Measurements from ENCODE around the gene LCN2.

Gene LCN2

DNA sequence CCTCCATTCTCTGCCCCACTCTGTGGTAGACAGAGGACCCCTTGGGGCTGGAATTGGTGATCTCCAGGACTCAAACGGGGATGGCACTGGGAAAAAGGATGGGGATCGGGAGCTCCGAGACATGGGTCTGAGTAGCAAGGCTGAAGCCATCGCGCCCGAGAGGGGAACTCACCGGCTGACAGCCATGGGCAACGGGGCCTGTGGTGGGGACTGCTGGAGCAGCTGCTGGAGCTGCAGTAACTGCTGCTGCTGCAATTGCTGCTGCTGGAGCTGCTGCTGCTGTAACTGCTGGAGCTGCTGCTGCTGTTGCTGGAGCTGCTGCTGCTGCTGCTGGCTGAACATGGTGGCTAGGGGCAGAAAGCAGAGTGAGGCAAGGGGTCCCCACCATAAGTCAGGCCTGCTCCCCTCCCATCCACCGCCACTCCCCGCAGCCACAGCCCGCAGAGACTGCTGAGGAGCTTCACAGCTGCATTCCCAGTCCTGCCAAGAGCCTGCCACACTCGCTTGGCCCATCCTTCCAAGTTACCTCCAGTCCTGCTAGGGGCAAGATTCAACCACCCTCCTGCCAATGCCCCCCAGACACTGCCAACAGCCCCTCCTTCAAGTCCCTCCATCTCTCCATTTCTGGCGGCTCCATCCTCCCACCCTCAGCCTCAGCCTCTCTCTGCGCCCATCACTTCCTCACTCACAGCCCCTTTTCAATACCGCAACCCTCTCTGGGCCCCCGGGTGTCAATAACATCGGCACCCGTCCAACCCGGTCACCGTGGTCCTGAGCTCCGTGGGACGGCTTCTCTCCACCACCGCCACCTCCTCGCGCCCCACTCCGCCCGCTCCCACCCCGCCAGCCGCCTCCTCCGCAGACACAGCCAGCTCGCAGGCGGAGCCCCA lies 41.5 kb downstream of the LCN2 start:
- peak overlapping the region; percentile 87 for H3K27ac ChIP-seq
- peak overlapping the region; percentile 72 for H3K4me3 ChIP-seq (ENCODE audit: low read depth, low read length)
- H3K36me3 ChIP-seq: peaks cover 41% of the 10 kb centered on the region
- H3K27me3 ChIP-seq (ENCODE audit: insufficient read depth, low read depth, severe bottlenecking): no peaks in the 10 kb centered on the region
- DNase-seq: no peak
- H3K9me3 ChIP-seq (ENCODE audit: severe bottlenecking): no peaks in the 10 kb centered on the region
- TF ChIP-seq, protein P1, sequence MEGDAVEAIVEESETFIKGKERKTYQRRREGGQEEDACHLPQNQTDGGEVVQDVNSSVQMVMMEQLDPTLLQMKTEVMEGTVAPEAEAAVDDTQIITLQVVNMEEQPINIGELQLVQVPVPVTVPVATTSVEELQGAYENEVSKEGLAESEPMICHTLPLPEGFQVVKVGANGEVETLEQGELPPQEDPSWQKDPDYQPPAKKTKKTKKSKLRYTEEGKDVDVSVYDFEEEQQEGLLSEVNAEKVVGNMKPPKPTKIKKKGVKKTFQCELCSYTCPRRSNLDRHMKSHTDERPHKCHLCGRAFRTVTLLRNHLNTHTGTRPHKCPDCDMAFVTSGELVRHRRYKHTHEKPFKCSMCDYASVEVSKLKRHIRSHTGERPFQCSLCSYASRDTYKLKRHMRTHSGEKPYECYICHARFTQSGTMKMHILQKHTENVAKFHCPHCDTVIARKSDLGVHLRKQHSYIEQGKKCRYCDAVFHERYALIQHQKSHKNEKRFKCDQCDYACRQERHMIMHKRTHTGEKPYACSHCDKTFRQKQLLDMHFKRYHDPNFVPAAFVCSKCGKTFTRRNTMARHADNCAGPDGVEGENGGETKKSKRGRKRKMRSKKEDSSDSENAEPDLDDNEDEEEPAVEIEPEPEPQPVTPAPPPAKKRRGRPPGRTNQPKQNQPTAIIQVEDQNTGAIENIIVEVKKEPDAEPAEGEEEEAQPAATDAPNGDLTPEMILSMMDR (IDR thresholded peaks at IDR 0.05; ENCODE audit: low read depth, low read length): no peak

DNA sequence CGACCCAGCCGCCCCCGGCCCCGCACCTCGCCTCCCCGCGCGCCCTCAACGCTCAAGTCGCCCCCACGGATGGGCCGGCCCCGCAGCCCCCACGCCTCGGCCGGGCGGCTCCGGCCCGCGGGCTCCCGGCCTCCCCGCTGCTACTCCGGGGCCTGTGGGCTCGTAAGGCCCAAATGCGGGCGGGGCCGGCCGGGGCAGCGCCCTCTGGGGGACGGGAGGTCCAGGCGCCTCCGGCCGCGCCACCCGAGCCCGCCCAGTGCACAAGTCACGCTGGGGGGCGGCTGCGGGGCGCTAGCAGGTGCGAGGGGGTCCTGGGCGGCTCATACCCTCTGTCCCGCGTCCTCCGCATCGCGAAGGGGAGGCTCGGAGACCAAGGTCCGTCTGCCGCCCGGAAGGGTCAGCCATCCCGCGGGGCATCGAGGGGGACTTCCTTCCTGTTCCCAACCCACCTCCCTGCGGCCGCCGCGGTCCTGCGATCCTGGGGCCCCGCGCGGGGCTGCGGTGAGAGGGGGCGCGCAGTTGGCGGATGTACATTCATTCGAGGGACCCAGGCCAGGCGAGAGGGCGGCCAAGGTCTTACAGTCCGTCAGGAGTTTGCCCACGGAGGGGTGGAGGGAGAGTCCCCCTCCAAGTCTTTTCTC lies 42.3 kb downstream of the LCN2 start, which contains the start of gene CIZ1:
CIZ1 (minus strand) TSS at position 167 of the 641 bp plus-strand sequence. CDS start 715 bp downstream, outside the sequence.
- Histone ChIP-seq H3K36me3 (peaks cover 36% of the 10 kb centered on the region), H3K27me3 (ENCODE audit: insufficient read depth, low read depth, severe bottlenecking) (no peaks in the 10 kb centered on the region), H3K9me3 (ENCODE audit: severe bottlenecking) (no peaks in the 10 kb centered on the region), H3K27ac (peak within 1 kb of the TSS; percentile 87), H3K4me3 (ENCODE audit: low read depth, low read length) (peak within 1 kb of the TSS; percentile 72)
- peak; percentile 83 for DNase-seq
- TF ChIP-seq, protein P1 (IDR thresholded peaks at IDR 0.05; ENCODE audit: low read depth, low read length): peak; percentile 88

DNA sequence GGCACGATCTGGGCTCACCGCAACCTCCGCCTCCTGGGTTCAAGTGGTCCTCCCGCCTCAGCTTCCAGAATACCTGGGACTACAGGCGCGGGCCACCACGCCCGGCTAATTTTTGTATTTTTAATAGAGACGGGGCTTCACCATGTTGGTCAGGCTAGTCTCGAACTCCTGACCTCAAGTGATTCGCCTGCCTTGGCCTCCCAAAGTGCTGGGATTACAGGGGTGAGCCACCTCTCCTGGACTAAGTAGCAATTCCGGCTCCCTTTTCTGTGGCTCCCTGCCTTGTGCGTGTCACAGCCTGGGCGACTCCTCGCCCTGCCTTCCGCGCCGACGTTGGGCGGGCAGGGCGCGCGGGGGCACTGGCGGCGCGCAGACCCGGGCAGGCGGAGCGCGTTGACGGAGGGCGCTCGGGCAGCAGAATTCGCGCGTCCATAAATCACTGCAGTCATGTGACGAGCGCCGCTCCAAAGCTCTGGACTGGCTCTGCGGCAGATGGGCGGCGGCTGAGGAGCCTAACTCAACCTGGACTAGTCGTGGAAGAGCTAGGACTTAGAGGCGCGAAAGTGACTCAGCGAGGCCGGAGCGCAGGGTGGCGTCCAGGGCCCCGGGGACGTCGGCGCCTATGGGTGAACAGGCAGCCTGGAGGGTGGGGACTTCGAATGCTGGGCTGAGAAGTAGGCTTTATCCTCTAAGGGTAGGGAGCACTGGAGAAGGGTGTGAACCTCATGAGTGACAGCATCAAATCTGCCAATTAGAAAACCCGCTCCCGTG lies 43.5 kb downstream of the LCN2 start:
- Histone ChIP-seq H3K27ac (no peak overlapping the region), H3K36me3 (peaks cover 26% of the 10 kb centered on the region), H3K4me3 (ENCODE audit: low read depth, low read length) (no peak overlapping the region), H3K27me3 (ENCODE audit: insufficient read depth, low read depth, severe bottlenecking) (no peaks in the 10 kb centered on the region), H3K9me3 (ENCODE audit: severe bottlenecking) (no peaks in the 10 kb centered on the region)
- TF ChIP-seq, protein P1 (IDR thresholded peaks at IDR 0.05; ENCODE audit: low read depth, low read length): no peak
- DNase-seq: no peak

DNA sequence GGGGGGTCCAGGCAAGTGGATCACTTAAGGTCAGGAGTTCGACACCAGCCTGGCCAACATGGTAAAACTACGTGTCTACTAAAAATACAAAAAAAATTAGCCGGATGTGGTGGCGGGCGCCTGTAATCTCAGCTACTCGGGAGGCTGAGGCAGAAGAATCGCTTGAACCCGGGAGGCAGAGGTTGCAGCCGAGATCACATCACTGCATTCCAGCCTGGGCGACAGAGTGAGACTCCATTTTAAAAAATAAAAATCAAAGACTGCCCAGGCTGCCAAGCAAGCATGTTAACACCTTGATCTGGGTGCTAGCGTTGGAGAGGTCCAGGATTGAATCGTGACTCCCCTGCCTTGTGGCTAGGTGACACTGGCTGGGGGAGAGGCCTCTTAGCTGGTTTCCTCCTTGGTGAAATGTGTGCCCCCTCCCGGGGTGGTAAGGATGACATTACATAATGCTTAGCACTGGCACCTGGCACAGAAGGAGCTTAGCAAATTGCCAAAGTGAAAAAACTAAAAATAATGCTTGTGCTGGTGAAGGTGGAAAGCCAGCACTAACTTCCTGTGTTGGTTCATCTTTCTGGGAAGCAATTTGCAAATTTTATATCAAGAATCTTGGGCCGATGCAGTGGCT lies 44.3 kb downstream of the LCN2 start:
- Histone ChIP-seq H3K27me3 (ENCODE audit: insufficient read depth, low read depth, severe bottlenecking) (no peaks in the 10 kb centered on the region), H3K36me3 (peaks cover 23% of the 10 kb centered on the region), H3K4me3 (ENCODE audit: low read depth, low read length) (no peak overlapping the region), H3K27ac (no peak overlapping the region), H3K9me3 (ENCODE audit: severe bottlenecking) (no peaks in the 10 kb centered on the region)
- DNase-seq: no peak
- TF ChIP-seq, protein P1 (IDR thresholded peaks at IDR 0.05; ENCODE audit: low read depth, low read length): no peak
